ENCODE measurements around the gene CHEK2.

DNA sequence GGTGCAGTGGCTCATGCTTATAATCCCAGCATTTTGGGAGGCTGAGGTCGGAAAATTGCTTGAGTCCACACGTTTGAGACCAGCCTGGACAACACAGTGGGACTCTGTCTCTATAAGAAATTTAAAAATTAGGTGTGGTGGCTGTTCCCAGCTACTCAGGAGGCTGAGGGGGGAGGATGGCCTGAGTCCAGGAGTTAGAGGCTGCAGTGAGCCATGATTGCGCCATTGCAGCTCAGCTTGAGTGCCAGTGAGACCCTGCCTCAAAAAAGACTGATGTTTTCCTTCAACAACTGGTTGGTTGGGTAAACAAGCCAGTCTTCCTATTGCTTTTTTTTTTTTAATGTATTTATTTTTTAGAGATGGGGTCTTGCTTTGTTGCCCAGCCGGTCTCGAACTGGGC, 49.5 kb upstream of the CHEK2 start:
- TF ChIP-seq, protein P1, sequence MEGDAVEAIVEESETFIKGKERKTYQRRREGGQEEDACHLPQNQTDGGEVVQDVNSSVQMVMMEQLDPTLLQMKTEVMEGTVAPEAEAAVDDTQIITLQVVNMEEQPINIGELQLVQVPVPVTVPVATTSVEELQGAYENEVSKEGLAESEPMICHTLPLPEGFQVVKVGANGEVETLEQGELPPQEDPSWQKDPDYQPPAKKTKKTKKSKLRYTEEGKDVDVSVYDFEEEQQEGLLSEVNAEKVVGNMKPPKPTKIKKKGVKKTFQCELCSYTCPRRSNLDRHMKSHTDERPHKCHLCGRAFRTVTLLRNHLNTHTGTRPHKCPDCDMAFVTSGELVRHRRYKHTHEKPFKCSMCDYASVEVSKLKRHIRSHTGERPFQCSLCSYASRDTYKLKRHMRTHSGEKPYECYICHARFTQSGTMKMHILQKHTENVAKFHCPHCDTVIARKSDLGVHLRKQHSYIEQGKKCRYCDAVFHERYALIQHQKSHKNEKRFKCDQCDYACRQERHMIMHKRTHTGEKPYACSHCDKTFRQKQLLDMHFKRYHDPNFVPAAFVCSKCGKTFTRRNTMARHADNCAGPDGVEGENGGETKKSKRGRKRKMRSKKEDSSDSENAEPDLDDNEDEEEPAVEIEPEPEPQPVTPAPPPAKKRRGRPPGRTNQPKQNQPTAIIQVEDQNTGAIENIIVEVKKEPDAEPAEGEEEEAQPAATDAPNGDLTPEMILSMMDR (IDR thresholded peaks at IDR 0.05; ENCODE audit: poor library complexity, severe bottlenecking): no peak
- TF ChIP-seq, protein P2, sequence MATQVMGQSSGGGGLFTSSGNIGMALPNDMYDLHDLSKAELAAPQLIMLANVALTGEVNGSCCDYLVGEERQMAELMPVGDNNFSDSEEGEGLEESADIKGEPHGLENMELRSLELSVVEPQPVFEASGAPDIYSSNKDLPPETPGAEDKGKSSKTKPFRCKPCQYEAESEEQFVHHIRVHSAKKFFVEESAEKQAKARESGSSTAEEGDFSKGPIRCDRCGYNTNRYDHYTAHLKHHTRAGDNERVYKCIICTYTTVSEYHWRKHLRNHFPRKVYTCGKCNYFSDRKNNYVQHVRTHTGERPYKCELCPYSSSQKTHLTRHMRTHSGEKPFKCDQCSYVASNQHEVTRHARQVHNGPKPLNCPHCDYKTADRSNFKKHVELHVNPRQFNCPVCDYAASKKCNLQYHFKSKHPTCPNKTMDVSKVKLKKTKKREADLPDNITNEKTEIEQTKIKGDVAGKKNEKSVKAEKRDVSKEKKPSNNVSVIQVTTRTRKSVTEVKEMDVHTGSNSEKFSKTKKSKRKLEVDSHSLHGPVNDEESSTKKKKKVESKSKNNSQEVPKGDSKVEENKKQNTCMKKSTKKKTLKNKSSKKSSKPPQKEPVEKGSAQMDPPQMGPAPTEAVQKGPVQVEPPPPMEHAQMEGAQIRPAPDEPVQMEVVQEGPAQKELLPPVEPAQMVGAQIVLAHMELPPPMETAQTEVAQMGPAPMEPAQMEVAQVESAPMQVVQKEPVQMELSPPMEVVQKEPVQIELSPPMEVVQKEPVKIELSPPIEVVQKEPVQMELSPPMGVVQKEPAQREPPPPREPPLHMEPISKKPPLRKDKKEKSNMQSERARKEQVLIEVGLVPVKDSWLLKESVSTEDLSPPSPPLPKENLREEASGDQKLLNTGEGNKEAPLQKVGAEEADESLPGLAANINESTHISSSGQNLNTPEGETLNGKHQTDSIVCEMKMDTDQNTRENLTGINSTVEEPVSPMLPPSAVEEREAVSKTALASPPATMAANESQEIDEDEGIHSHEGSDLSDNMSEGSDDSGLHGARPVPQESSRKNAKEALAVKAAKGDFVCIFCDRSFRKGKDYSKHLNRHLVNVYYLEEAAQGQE (IDR thresholded peaks at IDR 0.05; ENCODE audit: borderline replicate concordance): no peak
- TF ChIP-seq EZH2 (IDR thresholded peaks at IDR 0.05; ENCODE audit: borderline replicate concordance, insufficient read depth, low read length, poor library complexity, severe bottlenecking) (no peak), MXI1 (conservative IDR thresholded peaks at IDR 0.05; ENCODE audit: poor library complexity, severe bottlenecking) (no peak), TAF1 (IDR thresholded peaks at IDR 0.05; ENCODE audit: low read depth) (no peak), POLR2AphosphoS5 (IDR thresholded peaks at IDR 0.05) (no peak)

All from neural cell (in vitro differentiated cells).